ENCODE measurements around the gene PDHA2. TPM values are rescaled to one million over a fixed set of nuclear protein-coding genes. Genes with fewer than 3 reads are reported as not detected.

Gene PDHA2
- total RNA-seq, 1 donor from 2014 or later = not detected

DNA sequence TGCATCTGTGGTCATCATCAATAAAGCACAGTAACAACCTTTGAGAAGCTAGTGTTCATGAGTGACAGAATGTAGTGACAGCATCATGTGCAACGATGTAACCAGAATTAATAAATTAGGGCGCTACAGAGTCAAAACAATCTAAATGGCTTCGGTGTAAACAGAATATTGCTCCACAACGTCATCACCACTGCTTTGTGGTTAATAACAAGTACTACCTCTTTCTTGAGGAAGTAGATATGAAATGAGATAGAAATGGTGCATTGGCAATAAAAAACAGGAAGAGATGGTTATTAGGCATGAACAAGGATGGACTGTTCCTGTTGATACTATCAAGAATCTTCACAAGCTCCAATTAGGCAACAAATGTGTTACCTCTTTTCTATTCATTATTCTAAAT lies 8.7 kb upstream of the PDHA2 start:
- Histone ChIP-seq H3K36me3 (ENCODE audit: control insufficient read depth, insufficient read depth, low read length) (no peaks in the 10 kb centered on the region), H3K4me3 (ENCODE audit: low read depth, low read length) (no peak overlapping the region), H3K27me3 (ENCODE audit: control insufficient read depth, insufficient read depth, low read length) (no peaks in the 10 kb centered on the region)
- FAIRE-seq = no peak
- TF ChIP-seq CTCF (IDR thresholded peaks at IDR 0.05; ENCODE audit: insufficient read depth, low read length, severe bottlenecking) = no peak
- no peak for DNase-seq (ENCODE audit: low read depth)

GRCh38 chr4:95833711-95834194 lies 6.1 kb upstream of the PDHA2 start:
- Histone ChIP-seq H3K27me3 (ENCODE audit: control insufficient read depth, insufficient read depth, low read length) (no peaks in the 10 kb centered on the region), H3K4me3 (ENCODE audit: low read depth, low read length) (no peak overlapping the region), H3K36me3 (ENCODE audit: control insufficient read depth, insufficient read depth, low read length) (no peaks in the 10 kb centered on the region)
- DNase-seq (ENCODE audit: low read depth) (no peak), FAIRE-seq (no peak)
- TF ChIP-seq CTCF (IDR thresholded peaks at IDR 0.05; ENCODE audit: insufficient read depth, low read length, severe bottlenecking) = no peak

DNA sequence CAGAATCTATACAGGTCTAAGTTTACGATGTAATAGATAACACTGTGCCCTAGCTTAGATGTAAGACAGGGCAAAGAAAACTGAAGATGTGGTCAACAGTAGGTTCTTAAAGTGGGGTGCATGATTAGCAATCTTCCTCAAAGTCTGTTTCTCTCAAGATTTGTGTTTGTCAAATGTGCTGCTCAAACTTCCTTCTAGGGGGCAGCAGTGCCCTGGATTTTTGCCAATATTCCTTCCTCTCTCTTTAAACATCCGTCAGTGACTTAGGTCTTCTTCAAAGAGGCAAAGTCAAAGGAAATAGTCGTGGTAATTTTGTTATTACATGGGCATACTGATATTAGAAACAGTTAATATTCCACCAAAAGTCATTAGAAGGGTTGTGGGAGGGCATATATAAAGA lies 4.2 kb upstream of the PDHA2 start:
- FAIRE-seq (no peak), DNase-seq (ENCODE audit: low read depth) (peak; percentile 34)
- Histone ChIP-seq H3K27me3 (ENCODE audit: control insufficient read depth, insufficient read depth, low read length) (no peaks in the 10 kb centered on the region), H3K4me3 (ENCODE audit: low read depth, low read length) (no peak overlapping the region), H3K36me3 (ENCODE audit: control insufficient read depth, insufficient read depth, low read length) (no peaks in the 10 kb centered on the region)
- TF ChIP-seq CTCF (IDR thresholded peaks at IDR 0.05; ENCODE audit: insufficient read depth, low read length, severe bottlenecking) = peak; percentile 3

GRCh38 chr4:95838192-95838591 lies 1.7 kb upstream of the PDHA2 start:
- DNase-seq (ENCODE audit: low read depth) (no peak), FAIRE-seq (no peak)
- Histone ChIP-seq H3K27me3 (ENCODE audit: control insufficient read depth, insufficient read depth, low read length) (no peaks in the 10 kb centered on the region), H3K36me3 (ENCODE audit: control insufficient read depth, insufficient read depth, low read length) (no peaks in the 10 kb centered on the region), H3K4me3 (ENCODE audit: low read depth, low read length) (no peak overlapping the region)
- TF ChIP-seq CTCF (IDR thresholded peaks at IDR 0.05; ENCODE audit: insufficient read depth, low read length, severe bottlenecking) = no peak

- Histone ChIP-seq H3K36me3 (ENCODE audit: control insufficient read depth, insufficient read depth, low read length) (no peaks in the 10 kb centered on the region), H3K27me3 (ENCODE audit: control insufficient read depth, insufficient read depth, low read length) (no peaks in the 10 kb centered on the region), H3K4me3 (ENCODE audit: low read depth, low read length) (no peak overlapping the region)
- no peak for TF ChIP-seq CTCF (IDR thresholded peaks at IDR 0.05; ENCODE audit: insufficient read depth, low read length, severe bottlenecking)
- DNase-seq (ENCODE audit: low read depth) = no peak
- FAIRE-seq = no peak
These were observed 8.1 kb downstream of the PDHA2 start for GRCh38 chr4:95847908-95848460.

DNA sequence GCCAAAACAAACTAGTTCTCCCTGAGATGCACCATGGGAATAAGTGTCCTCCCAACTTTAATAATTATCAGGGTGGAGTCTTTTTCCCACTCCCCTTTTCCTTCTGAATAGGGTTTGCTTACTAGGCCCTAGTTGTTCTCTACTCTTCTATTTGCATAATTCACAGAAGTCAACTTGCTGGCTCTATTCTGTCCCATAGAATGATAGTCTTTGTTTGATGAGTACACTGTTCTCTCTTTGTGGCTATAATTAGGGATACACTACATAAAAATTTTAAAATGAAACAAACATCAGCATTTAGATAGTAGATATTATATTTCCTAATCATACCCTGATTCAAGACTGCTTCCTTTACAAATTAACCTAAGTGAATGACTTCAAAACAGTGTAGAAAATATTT lies 10.3 kb downstream of the PDHA2 start:
- H3K36me3 ChIP-seq (ENCODE audit: control insufficient read depth, insufficient read depth, low read length) = no peaks in the 10 kb centered on the region
- no peak for FAIRE-seq
- TF ChIP-seq CTCF (IDR thresholded peaks at IDR 0.05; ENCODE audit: insufficient read depth, low read length, severe bottlenecking) = no peak
- DNase-seq (ENCODE audit: low read depth) = no peak
- no peaks in the 10 kb centered on the region for H3K27me3 ChIP-seq (ENCODE audit: control insufficient read depth, insufficient read depth, low read length)
- no peak overlapping the region for H3K4me3 ChIP-seq (ENCODE audit: low read depth, low read length)
